ENCODE results near the gene AKIP1.

The AKIP1 gene

DNA sequence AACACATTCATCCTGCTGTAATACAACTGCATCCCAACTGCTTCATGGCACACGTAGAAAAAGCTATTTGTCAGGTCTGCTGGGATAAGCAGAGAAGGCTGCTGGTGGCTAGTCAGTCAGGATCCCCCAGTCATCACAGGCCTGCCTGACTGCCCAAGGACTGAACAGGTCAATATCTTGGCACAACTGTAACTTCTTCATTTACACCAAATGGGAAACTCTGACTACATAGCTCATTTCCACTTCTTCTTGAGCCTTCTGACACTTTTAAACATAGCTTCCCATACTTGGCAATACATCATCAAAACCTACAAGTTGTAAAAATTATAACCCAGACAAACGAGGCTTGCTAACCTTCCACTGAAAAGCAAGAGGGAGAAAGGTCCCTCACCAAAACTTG lies 50.4 kb downstream of the AKIP1 start:
- no peak for DNase-seq (ENCODE audit: low read depth in 2 of 2)

DNA sequence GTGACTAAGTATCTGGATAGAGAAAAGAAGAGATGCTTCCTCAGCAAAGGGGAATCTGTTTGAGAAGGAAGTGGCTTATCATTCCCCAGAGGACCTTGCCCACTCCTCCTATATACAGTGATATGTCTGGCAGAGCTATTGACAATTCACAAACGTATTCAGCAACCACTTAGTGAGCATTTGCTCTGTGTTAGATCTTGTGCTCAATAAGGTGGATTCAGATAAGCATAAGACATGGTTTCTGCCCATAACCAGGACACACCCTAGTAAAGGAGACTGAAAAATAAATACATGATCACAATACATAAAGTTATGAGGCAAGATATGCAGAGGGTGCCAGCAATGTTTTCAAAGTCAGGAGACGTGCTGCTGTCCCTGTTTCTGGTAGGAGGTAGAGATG lies 51.9 kb downstream of the AKIP1 start:
- DNase-seq (ENCODE audit: low read depth in 2 of 2) = no peak

DNA sequence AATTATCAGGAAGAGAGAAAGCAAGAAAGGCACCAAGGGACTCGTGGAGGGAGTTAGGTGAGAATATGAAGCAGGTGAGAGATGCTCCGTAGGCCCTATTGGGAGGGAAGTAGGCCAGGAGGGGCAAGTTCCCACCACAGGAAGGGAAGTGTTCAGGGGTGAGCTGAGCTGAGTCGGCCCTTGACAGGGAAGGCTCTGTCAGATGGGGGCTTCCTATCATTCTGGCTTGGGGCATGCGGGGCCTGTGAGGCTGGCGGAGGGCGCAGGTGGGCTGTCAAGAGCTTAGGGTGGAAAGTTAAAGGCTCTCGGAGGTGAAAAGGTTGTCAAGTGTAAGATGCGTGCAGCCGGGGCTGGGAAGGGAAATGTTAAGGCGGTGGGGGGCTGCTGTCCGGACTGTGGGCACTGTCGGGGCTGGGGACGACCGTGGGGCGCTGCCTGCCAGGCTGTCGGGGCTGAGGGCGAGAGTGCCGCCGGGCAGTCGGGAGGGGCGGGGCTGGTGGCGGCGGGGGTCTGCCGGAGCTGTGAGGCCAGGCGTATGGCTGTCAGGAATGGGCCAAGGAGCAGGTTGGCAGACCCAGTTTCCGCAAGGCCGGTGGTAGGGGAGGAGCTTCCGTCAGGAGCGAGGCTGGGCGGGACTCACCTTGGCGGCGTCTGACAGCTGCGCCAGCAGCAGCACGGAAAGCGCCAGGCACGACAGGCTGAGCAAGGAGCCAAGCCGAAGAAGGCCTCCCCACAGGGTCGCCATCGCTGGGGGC lies 52.8 kb downstream of the AKIP1 start:
- peak; percentile 64 to 68 for DNase-seq (ENCODE audit: low read depth in 2 of 2)

DNA sequence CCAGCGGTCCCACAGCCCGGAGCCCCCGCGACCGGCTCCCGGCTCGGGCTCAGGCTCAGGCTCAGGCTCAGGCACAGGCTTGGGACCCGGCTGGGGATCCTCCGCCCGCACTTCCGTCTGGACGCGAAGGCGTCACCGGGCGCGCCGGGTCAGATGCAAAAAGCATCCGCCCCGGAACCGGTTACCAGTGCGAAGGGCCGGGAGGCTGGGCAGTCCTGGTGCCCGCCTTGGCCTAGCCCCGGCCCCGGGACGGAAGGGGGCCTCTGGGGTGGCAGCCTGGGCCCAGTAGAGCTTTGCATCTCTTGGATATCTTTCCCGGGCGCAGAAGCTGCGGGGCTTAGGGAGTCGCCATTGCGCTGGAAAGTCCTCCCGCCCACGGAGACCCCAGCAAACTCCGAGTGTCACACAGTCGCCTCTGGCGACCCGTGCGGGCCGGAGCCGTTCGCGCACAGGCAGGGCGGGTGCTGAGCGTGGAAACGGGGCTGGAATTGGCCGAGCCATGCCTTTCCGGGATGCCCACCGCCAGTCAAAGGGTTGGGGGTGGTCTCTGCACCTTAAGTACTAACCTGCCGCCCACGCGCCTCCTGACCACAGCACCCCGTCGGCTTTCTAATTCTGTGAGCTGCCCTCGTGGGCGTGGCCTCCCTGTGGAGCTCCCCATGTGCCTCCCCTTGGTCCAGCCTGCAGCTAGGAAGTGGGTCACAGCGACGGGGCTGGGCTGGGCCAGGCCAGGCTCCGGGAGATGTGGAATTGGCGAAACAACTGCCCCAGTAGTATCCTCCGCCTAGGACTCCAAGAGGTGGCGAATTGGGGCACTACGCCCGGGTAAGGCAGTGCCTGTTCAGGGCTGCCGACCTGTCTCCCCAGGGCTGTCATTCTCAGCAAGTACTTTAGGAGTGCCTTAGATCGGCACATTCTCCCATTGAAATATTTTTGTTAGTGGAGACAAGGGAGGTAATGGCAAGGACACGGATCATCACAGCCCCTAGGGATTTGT lies 53.6 kb downstream of the AKIP1 start, which contains the start of gene TMEM9B:
TSS of gene TMEM9B (minus strand) at position 119 of the 997 bp plus-strand sequence. CDS start 129 bp downstream, outside the sequence.
- peak; percentile 69 to 77 for DNase-seq (ENCODE audit: low read depth in 2 of 2)

DNA sequence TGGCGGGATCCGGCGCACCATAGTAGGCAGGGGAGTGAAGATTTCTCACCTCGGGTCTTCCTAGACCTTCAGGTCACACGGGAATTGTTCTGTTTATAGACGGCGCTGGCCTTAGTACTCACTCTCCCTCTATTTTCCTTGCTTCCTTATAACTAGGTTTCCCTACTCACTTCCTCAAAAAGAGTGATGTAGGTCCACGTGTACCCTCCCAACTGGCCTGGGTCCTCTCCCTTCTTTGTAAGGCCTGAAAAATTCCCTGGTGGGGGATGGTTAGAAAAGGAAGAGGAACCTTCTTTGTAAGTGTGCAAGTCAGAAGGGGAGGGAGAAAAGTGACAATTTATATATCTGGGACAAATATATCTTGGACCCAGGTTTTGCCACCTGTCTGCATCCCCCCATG lies 56.2 kb downstream of the AKIP1 start:
- no peak for DNase-seq (ENCODE audit: low read depth in 2 of 2)
